Measurements from ENCODE around the gene ZGPAT.
"Not testable (repeated sequence)": the region's sequence is repeated elsewhere in the genome, so short reads cannot be mapped to it uniquely, and the experiment has no call there.

The ZGPAT gene

DNA sequence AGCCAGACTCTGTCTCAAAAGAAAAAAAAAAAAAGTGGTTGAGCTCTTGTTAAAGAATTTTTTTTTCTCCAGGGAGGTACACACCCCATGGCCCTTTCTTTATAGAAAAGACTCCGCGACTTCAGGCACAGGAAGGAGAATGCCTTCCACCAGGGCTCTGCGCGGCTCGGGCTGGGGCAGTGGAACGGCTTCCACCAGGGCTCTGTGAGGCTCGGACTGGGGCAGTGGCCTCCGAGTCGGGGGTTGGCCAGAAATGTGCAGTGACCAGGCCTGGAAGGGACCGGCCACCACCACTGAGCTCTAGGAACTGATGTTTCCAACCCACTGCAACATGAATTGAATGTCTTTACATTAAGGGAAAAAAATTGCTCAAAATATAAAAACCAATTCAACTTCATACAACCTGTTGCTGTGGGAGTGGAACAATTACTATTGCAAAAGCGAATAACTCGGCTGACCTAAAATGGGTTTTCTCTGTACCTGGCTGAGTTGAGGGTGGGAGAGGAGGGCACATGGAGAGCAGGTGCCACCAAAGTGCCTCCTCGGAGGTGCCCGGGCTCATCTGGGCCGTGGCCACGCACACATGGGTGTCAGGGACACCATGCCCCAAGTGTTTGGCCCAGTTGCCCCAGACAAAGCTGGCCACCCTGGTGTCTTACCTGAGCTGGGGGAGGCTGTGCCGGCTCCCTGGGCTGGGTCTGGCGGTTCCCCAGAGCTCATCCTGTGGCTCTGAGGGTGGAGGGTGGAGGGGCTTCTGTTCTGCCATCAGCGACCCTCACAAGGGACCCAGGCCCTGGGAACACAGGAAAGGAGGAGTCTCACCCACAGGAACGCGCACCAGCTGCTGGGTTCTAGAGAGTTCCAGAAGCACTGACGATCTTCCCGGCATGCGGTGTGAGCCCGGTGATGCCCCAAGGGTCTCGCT is 61.0 kb downstream of the ZGPAT start:
- DNase-seq = no peak

- DNase-seq = no peak
Measured at GRCh38 chr20:63769891-63770474, 62.1 kb downstream of the ZGPAT start.

- no peak for DNase-seq
Measured at GRCh38 chr20:63771046-63771707, 63.3 kb downstream of the ZGPAT start.

GRCh38 chr20:63772781-63773518 is 65.1 kb downstream of the ZGPAT start:
- DNase-seq = no peak

DNA sequence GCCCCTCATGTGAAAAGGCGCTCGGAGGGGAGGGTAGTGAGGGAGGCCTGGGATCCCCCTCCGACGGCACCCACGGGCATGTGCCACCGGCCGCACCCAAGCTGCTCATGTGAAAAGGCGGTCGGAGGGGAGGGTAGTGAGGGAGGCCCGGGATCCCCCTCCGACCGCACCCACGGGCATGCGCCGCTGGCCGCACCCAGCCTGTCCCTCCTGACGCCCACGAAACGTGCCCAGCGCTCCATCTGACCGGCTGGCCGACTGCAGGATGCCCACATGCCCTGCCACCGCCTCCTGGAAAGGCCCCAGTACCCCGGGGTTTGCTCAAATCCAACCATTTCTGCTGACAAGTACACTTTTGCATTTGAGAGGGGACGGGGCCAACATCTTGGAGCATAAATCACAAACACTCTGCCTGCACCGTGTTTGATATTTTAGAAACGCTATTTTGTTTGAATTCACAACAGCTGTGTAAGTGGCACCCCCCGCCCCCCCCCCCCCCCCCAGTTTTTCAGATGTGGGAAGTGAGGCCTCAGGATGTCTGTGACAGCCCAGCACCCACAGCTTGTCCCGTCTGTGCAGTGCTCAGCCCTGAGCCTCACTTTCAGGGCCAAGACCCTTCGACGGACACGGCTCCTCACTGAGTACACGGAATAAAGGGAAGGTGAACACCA is 65.9 kb downstream of the ZGPAT start:
- DNase-seq = no peak

DNA sequence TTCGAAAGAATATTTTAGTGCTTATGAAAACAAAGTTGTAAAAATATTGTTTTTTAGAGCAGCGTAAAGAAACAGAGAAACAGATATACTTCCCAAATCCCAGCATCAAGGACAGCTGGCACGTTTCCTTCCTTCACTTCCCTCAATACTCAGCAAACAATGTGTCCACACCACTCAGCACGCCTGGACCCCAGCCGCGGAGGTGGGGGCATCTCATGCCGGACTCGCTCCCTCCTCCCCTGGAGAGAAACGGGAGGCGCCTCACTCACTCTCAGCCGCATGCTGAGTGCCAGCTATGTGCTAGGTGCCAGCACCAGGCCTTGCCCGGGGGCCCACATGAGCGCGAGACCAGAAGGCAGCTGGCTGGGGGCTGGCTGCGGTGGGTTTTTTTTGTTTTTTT is 66.5 kb downstream of the ZGPAT start:
- no peak for DNase-seq

GRCh38 chr20:63775096-63775978 is 67.5 kb downstream of the ZGPAT start:
- no peak for DNase-seq

DNA sequence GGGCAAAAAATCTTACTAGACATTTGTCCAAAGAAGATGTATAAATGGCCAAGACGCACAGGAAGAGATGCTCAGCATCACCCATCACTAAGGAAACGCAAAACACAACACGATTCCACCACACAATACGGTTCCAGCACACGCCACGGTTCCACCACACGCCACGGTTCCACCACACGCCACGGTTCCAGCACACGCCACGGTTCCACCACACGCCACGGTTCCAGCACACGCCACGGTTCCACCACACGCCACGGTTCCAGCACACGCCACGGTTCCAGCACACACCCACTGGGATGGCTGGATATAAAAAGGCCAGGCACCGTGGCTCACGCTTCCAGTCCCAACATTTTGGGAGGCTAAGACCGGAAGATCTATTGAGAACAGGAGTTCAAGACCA is 69.0 kb downstream of the ZGPAT start:
- not testable (repeated sequence) for DNase-seq

DNA sequence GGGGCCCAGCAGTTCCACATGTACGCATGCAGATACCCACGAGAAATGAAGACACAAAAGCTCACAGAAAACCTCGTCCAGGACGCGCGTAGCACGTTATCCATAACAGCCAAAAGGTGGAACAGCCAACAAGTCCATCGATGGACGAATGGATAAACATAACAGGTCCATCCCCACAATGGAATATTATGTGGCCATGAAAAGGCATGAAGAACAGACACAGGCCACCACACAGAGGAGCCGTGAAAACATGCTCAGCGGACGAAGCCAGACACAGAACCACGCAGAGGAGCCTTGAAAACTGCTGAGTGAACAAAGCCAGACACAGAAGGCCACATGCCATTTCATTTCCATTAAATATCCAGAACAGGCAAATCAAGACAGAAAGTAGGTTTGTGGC is 69.8 kb downstream of the ZGPAT start:
- DNase-seq = no peak

GRCh38 chr20:63778034-63778752 is 70.4 kb downstream of the ZGPAT start:
- no peak for DNase-seq

DNA sequence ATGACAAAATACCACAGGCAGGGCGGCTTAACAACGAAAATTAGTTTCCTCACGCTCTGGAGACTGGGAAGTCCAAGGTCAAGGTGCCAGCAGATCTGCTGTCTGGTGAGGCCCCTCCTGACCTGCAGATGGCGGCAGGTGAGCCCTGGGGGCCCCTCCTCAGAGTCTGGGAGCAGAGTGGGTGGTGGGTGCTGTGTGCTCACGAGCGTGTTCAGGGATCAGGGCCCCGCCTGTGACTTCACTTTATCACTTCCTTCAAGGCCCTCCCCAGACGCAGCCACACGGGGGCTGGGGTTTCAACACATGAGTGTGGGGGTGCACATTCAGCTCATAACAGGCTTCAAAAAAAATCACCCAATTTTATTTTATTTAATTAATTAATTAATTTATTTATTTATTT is 71.0 kb downstream of the ZGPAT start:
- no peak for DNase-seq

GRCh38 chr20:63781181-63781580 is 73.3 kb downstream of the ZGPAT start:
- no peak for DNase-seq

DNA sequence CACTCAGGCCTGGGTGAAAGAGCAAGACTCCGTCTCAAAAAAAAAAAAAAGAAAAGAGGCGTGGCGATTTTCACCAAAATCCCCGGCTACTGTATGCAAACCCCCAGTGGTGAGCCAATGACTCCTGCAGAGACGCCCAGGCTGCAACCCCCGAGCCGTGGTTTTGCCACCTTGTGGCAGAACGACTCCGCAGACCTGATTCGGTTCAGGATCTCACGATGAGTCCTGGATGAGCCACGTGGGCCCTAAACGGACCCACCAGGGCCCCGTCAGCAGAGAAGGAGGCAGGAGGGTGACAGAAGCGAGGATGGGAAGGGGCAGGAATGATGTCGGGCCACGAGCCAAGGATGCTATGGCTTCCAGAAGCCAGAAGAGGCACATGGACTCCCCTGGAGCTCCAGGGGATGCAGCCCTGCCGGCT is 74.2 kb downstream of the ZGPAT start:
- no peak for DNase-seq

GRCh38 chr20:63782521-63782971 is 74.7 kb downstream of the ZGPAT start:
- no peak for DNase-seq

DNA sequence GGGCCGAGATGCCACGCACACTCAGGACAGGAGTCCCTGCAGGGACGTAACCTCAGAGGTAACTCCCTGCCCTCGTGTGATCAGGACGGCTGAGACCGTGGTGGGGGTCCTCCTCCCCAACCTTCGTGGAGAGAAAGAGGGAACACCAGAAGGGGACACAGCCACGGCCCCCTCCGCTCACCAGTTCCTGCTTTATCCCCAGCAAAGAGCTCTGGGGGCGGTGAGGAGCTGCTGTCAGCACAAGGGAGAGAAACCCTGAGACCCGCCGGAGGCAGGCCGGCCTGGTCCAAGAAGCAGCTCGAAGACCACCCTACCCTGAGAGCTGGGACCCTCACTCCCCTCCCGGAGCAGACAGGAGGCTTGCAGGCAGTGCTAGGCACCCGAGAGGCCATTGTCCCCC is 76.1 kb downstream of the ZGPAT start:
- DNase-seq = no peak

DNA sequence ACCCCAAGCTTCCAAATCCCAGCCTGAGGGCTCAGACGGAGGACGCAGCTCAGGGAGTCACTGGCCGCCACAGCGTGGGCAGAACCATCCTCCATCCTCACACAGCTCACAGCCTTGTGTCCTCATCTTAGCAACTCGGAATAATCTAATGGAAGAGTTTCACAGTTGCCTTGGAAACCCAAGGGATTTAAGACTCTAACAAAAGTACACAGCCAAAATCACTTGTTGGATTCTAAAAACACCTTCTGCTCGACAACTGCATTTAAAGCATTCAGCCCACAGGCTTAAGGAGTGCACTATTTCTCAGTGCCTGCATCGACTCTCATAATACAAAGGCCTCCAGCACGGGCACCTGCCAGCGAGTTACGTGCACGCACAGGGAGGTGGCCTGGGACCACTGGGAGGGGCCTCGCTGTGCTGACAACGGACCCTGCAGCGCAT is 77.9 kb downstream of the ZGPAT start:
- no peak for DNase-seq

All from DMS53 (cell line).